OCI-LY7 (cell line): ENCODE data around the gene DUOX2.
"Not testable (repeated sequence)": the region's sequence is repeated elsewhere in the genome, so short reads cannot be mapped to it uniquely, and the experiment has no call there.

Experiments used
- EZH2phosphoT487 ChIP-seq: fragments of 200-600 bp; sonication (generic); IDR thresholded peaks from 2 replicates; pipeline ENCODE4 v1.6.1; 2018; ENCODE audit warnings: low read depth, borderline replicate concordance, mild to moderate bottlenecking, mixed run types, antibody characterized with exemption, low read length, moderate library complexity, mixed read lengths
- TF ChIP-seq, protein P1 (sequence below): fragments of 200-600 bp; sonication (generic); conservative IDR thresholded peaks from 2 replicates; pipeline ENCODE4 v1.5.1; 2014; ENCODE audit warnings: mild to moderate bottlenecking, antibody characterized with exemption, low read length, moderate library complexity, mixed read lengths

DNA sequence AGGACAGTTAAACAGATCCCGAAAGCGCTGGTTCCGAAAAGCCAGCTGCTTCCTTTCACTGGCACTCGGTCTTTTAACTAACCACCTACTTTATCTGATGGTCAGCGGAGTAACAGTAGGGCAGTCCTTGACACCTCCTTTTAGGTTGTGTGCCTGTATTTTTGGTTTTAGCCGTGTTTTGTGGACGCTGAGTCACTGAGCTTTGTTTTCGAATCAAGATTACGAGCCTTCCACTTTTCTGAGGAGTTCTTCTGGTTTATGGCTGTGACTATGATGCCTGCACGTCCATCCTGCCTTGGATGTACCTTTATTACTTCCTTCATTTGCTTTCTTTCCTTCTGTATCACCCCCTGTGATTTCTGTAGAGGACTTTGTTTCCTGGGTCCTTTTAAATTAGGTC is 31.6 kb downstream of the DUOX2 start:
- TF ChIP-seq, protein P1, sequence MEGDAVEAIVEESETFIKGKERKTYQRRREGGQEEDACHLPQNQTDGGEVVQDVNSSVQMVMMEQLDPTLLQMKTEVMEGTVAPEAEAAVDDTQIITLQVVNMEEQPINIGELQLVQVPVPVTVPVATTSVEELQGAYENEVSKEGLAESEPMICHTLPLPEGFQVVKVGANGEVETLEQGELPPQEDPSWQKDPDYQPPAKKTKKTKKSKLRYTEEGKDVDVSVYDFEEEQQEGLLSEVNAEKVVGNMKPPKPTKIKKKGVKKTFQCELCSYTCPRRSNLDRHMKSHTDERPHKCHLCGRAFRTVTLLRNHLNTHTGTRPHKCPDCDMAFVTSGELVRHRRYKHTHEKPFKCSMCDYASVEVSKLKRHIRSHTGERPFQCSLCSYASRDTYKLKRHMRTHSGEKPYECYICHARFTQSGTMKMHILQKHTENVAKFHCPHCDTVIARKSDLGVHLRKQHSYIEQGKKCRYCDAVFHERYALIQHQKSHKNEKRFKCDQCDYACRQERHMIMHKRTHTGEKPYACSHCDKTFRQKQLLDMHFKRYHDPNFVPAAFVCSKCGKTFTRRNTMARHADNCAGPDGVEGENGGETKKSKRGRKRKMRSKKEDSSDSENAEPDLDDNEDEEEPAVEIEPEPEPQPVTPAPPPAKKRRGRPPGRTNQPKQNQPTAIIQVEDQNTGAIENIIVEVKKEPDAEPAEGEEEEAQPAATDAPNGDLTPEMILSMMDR: not testable (repeated sequence)
- not testable (repeated sequence) for TF ChIP-seq EZH2phosphoT487
